HL-60/S4 treated with phorbol 12-myristate 13-acetate at 8.2 ng/mL for 4 days and 3 days (cell line): ENCODE data around the gene SPEM2.

Experiments
- in situ Hi-C: fragments of 300-500 bp; cut with MboI; formaldehyde crosslinking; loops from 2 replicates; pipeline ENCODE4 v1.15.0; 2022; ENCODE audit warnings: low sequenced_read_pairs

SPEM2 gene

DNA sequence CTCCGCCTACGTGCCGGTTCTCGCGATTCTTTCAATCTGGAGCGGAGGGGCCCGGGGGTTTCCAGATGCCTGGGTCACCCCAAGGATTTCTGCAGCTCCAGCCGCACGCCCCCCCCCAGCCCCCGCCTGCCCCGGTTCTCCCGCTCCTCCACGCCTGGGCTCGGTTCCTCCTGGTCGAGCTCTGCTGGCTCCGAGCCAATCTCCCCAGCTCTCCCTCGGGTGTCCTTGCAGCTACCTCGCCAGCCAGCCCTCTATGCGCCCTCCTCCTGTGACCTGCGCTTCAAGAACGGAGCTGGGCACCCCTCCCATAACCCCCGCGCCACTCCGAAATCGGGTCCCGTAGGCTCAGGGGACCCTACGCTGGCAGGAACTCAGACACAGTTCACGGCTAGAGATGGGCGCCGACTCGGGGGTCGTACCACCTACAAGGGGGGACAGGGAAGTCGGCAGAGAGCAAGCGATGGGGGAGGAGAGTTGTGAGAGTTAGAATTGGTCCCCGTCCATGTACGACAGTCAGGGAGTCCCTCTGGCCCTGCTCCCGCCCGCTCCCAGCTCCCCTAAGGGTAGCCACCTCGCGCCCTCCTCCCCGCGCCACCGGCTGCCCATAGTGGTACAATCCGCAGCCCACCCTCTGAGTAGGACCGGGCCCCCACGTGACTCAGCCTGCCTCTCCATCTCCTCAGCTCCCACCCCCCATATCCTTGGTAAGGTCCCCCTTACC lies 14.9 kb downstream of the SPEM2 start:
- in situ Hi-C loops, result no loop called here

DNA sequence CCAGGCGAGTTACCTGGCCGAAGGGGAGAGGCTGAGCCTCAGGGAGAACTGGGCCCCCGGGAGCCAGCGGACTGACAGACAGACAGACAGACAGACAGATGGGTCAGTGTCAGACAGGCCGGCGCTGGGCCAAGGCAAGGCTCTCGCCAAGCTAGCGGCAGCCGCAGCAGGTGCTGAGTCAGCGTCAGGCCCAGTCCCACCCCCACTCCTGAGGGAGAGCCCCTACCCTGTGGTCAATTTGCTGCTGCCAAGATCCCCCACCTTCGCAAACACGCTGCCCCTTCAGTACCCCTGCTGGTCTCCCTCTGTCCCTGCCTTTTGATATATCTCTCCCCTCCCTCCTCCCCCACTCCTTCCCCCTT lies 15.4 kb downstream of the SPEM2 start:
- in situ Hi-C loops, result no loop called here

GRCh38 chr17:7441266-7441665 lies 15.8 kb downstream of the SPEM2 start:
- in situ Hi-C loops, result no loop called here

- in situ Hi-C loops, result no loop called here
Measured at GRCh38 chr17:7442142-7442541, 16.7 kb downstream of the SPEM2 start.

GRCh38 chr17:7443499-7444485 lies 18.4 kb downstream of the SPEM2 start:
- in situ Hi-C loops, result no loop called here

- in situ Hi-C loops, result no loop called here
Measured at GRCh38 chr17:7444682-7445618, 19.5 kb downstream of the SPEM2 start, which contains the start of gene CHRNB1. TSS of gene CHRNB1 (plus strand) at chr17:7445061. CDS start at chr17:7445128, 67 bp downstream.

GRCh38 chr17:7445619-7445968 lies 20.2 kb downstream of the SPEM2 start:
- in situ Hi-C loops, result no loop called here

DNA sequence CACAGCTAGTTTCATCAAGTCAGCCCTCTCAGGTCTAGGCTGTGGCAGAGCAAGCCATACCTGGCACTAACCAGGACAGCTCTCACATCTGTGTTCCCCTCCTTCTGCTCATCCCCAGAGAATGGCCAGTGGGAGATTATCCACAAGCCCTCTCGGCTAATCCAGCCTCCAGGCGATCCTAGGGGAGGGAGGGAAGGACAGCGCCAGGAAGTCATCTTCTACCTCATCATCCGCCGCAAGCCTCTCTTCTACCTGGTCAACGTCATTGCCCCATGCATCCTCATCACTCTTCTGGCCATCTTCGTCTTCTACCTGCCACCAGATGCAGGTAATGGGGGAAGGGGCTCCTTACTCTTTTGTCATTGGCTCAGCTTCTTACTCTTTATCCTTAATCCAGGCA lies 23.0 kb downstream of the SPEM2 start:
- in situ Hi-C loops, result no loop called here

DNA sequence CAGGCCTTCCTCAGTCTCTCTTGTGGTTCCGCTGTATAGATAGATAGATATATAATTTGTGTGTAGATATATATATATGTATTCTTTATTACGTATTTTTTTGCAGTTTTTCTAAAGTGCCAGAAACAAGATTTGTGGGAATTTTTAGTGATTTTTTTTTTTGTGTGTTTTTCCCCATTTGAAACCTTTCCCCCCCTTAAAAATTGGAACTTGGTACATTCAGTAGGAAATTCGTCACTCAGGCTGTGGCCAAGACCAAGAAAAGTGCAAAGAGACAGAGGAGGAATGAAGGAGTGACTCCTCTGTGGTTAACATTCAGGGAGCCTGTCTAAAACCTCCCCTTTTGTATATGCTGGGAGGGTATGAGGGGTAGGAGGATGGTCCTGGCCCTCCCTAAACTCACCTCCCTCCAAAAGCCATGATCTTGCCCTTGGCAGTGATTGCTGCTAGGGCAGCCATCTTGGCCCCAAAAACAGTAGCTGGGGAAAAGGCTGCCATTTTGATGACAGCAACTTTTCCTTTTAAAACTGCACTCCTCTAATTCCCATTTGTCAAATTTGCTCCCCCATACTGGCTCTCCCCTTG lies 34.6 kb downstream of the SPEM2 start:
- in situ Hi-C loops, result no loop called here

DNA sequence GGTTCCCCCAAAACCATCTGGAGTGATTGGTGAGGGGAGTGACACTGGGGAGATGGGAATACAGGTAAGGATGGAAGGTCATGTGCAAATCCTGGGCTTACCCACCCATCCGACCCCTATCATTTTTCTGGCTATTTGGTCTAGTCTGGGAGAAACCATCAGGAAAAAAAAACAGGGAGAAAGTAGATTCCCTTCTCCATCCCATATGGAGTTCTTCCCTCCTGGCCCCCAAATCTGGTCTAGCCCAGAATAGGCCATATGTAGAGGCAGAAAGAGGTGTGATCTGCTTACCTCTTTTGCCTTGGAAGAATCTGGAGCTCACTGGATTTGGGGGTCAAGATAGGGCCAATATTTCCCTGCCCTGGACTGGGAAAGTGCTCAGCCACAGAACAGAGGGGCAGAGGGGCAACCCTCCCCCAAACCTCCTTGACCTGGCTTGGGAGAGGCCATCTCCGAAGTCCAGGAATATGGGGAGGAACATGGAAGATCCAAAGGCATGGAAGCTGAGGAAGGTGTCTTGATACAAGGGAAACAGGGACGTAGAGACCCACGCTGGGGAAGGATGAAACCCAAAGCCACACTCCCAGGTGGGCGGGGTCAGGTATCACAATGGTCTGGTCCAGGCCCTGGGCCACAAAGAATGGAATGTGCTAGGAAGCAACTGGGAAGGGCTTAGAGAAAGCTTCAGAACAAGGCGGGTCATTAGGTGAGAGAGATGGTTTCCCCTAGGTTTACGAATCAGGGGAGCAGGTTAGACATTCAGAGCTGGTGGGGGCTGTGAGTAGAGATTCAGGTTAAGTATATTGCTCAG lies 35.6 kb downstream of the SPEM2 start:
- in situ Hi-C loops, result no loop called here

- in situ Hi-C loops, result no loop called here
Measured at GRCh38 chr17:7462474-7463371, 37.3 kb downstream of the SPEM2 start.

DNA sequence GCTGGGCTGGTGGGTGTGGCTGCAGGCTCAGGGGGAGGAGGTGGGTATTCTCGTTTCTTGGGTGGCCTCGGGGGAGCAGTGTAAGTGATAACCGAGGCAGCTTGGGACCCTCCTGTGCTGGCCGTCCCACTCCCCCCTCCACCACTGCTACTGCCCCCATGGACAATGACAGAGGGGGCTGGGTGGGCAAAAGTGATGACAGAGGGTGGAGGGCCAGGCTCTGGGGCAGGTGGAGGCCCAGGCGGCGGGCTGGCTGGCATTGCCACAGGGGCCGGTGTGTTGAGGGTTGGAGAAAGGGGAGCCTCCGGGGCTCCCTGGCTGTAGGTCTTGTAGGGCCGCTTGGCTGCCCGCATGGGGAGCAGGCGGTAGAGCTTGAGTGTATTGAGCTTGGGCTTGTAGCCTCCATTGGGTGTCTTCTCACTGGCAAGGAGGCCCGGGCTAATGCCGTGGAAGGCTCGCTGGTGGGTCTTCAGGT lies 38.0 kb downstream of the SPEM2 start:
- in situ Hi-C loops, result no loop called here

- in situ Hi-C loops, result no loop called here
Measured at GRCh38 chr17:7464081-7464480, 38.7 kb downstream of the SPEM2 start.

- in situ Hi-C loops, result no loop called here
Measured at GRCh38 chr17:7465597-7466275, 40.3 kb downstream of the SPEM2 start.

- in situ Hi-C loops, result no loop called here
Measured at GRCh38 chr17:7466318-7466638, 40.9 kb downstream of the SPEM2 start.

DNA sequence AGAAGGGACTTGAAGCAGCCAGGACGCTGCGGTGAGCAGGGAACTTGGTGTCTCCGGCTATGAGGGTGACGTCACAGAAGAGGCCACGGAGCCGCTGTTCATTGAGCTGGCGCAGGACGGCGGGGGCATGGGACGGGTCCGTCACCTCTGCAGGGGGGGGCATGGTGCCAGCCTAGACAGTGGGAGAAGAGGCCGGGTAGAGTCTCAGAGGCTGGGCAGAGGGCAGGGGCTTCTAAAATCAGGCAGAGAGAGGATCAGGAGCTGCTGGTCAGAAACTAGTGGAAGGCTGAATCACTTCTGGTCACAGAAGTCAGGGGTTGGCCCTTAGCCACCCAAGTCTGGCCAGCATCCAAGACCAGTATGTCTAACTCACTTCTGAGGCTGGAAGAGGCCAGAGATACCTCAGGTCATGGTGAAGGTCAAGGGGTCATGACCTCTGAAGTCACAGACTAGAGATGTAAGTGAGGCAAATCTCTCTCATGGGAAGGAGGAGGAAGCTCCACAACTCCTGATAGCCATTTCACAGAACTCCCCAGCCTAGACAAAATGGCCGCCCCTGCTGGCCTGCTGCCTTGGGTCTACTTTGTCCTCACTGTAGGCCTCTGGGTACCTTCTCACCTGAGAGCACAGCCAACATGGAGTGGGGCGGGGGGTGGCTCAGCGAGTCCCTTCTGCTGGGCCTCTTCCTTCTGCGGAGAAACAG lies 41.4 kb downstream of the SPEM2 start:
- in situ Hi-C loops, result no loop called here

GRCh38 chr17:7467498-7467897 lies 42.1 kb downstream of the SPEM2 start:
- in situ Hi-C loops, result no loop called here

GRCh38 chr17:7468290-7468689 lies 42.9 kb downstream of the SPEM2 start:
- in situ Hi-C loops, result no loop called here
